HG02852 (cell line): Measurements from ENCODE around the gene SNED1.

Experiments used
- ATAC-seq: cut with Tn5 transposase; IDR thresholded peaks from one replicate; pipeline ENCODE4 v1.9.1; 2021; ENCODE audit warnings: mild to moderate bottlenecking, moderate library complexity; ENCODE audit not compliant: unreplicated experiment

SNED1 gene

GRCh38 chr2:240991378-240992263 is 6.8 kb upstream of the SNED1 start:
- no peak for ATAC-seq

- ATAC-seq: no peak
These were observed 5.7 kb upstream of the SNED1 start for GRCh38 chr2:240992572-240993291.

GRCh38 chr2:240993446-240994170 is 4.8 kb upstream of the SNED1 start:
- ATAC-seq: no peak

GRCh38 chr2:240994171-240994896 is 4.1 kb upstream of the SNED1 start:
- no peak for ATAC-seq

GRCh38 chr2:240995041-240996021 is 3.1 kb upstream of the SNED1 start:
- no peak for ATAC-seq

- ATAC-seq: no peak
These were observed 2.1 kb upstream of the SNED1 start for GRCh38 chr2:240996161-240996833.

GRCh38 chr2:240996834-240997140 is 1.6 kb upstream of the SNED1 start:
- ATAC-seq: no peak

GRCh38 chr2:240997141-240997855 is 1.1 kb upstream of the SNED1 start:
- no peak for ATAC-seq

- ATAC-seq: no peak
These were observed 232 bp downstream of the SNED1 start for GRCh38 chr2:240998706-240998994.

GRCh38 chr2:240998995-240999791 is 775 bp downstream of the SNED1 start:
- ATAC-seq: no peak

- ATAC-seq: no peak
These were observed 1.6 kb downstream of the SNED1 start for GRCh38 chr2:240999873-241000541.

- no peak for ATAC-seq
These were observed 2.5 kb downstream of the SNED1 start for GRCh38 chr2:241000831-241001321.

GRCh38 chr2:241001413-241002274 is 3.2 kb downstream of the SNED1 start:
- no peak for ATAC-seq

GRCh38 chr2:241002275-241003046 is 4.0 kb downstream of the SNED1 start:
- no peak for ATAC-seq

GRCh38 chr2:241003047-241003360 is 4.6 kb downstream of the SNED1 start:
- no peak for ATAC-seq

- no peak for ATAC-seq
These were observed 5.0 kb downstream of the SNED1 start for GRCh38 chr2:241003369-241003768.
